CD14-positive monocyte (primary cell): ENCODE data around the gene CCDC54. TPM values are rescaled to one million over a fixed set of nuclear protein-coding genes. Genes with fewer than 3 reads are reported as not detected.

Experiments used
- DNase-seq, 3 donors: peaks; one replicate each; pipeline ENCODE4 v3.0.0-alpha.2; 2011 to 2022
- H2AFZ ChIP-seq: 2 replicates; pipeline ENCODE4 v1.6.0; 2012; ENCODE audit warnings: mild to moderate bottlenecking, low read depth, low read length, inconsistent platforms; ENCODE audit not compliant: insufficient read depth, poor library complexity, severe bottlenecking
- H3K27ac ChIP-seq, 2 donors: 1 replicate in 1 of 2; 2 replicates in 1 of 2; pipeline ENCODE4 v1.5.1; 2012 to 2013; ENCODE audit warnings: low read length in 2 of 2, control low read depth in 1 of 2, inconsistent platforms in 1 of 2, low read depth in 1 of 2, mild to moderate bottlenecking in 1 of 2
- H3K27me3 ChIP-seq, 2 donors: one replicate each; pipeline versions ENCODE4 v1.6.0 to v1.6.1; 2011 to 2013; ENCODE audit warnings: low read length in 2 of 2; ENCODE audit not compliant: control insufficient read depth in 2 of 2, insufficient read depth in 2 of 2
- H3K36me3 ChIP-seq, 2 donors: replicated peaks in 1 of 2; 1 replicate in 1 of 2; 2 replicates in 1 of 2; pipeline versions ENCODE4 v1.5.1 to v1.6.1; 2012 to 2013; ENCODE audit warnings: low read length in 2 of 2, control low read depth in 1 of 2, inconsistent platforms in 1 of 2, mild to moderate bottlenecking in 1 of 2; ENCODE audit not compliant: insufficient read depth in 2 of 2, control insufficient read depth in 1 of 2
- H3K4me1 ChIP-seq, 2 donors: 1 replicate in 1 of 2; 2 replicates in 1 of 2; pipeline versions ENCODE4 v1.5.1 to v1.6.1; 2012 to 2013; ENCODE audit warnings: low read length in 2 of 2, control low read depth in 1 of 2, inconsistent platforms in 1 of 2, mild to moderate bottlenecking in 1 of 2, moderate library complexity in 1 of 2; ENCODE audit not compliant: insufficient read depth in 2 of 2, control insufficient read depth in 1 of 2
- H3K4me2 ChIP-seq: replicated peaks from 2 replicates; pipeline ENCODE3; 2012; ENCODE audit warnings: low read length, moderate library complexity, mild to moderate bottlenecking; ENCODE audit not compliant: poor library complexity, severe bottlenecking; ENCODE audit errors: extremely low read depth
- H3K4me3 ChIP-seq, 3 experiments: fragments of 200-600 bp in 1 of 3; sonication (generic) in 1 of 3; replicated peaks in 1 of 3; 1 replicate in 2 of 3; 2 replicates in 1 of 3; pipeline ENCODE4 v1.5.1; 2011 to 2013; ENCODE audit warnings: low read length in 3 of 3, mild to moderate bottlenecking in 3 of 3, control low read depth in 2 of 3, low read depth in 2 of 3, inconsistent platforms in 1 of 3, moderate library complexity in 1 of 3
- H3K79me2 ChIP-seq: 2 replicates; pipeline ENCODE4 v1.6.0; 2012; ENCODE audit warnings: mild to moderate bottlenecking, control low read depth, inconsistent platforms, low read length, moderate library complexity; ENCODE audit not compliant: insufficient read depth
- H3K9ac ChIP-seq: 2 replicates; pipeline ENCODE4 v1.6.0; 2017; ENCODE audit warnings: low read length, mild to moderate bottlenecking; ENCODE audit not compliant: insufficient read depth, poor library complexity, severe bottlenecking
- H3K9me3 ChIP-seq, 2 donors: replicated peaks in 1 of 2; 1 replicate in 1 of 2; 2 replicates in 1 of 2; pipeline versions ENCODE4 v1.5.1 to v1.6.1; 2012 to 2013; ENCODE audit warnings: low read length in 2 of 2, control low read depth in 1 of 2; ENCODE audit not compliant: control insufficient read depth in 1 of 2, insufficient read depth in 1 of 2
- H4K20me1 ChIP-seq: 2 replicates; pipeline ENCODE4 v1.6.0; 2012; ENCODE audit warnings: mild to moderate bottlenecking, low read length, control low read depth, moderate library complexity; ENCODE audit not compliant: insufficient read depth
- H3K27ac Mint-ChIP-seq, 7 donors: one replicate each; pipeline ENCODE4 v1.8.0; 2020; ENCODE audit warnings: mild to moderate bottlenecking in 7 of 7, mixed read lengths in 7 of 7, moderate library complexity in 6 of 7, inconsistent platforms in 2 of 7
- H3K27me3 Mint-ChIP-seq, 3 donors: one replicate each; pipeline ENCODE4 v1.8.0; 2021 to 2022; ENCODE audit warnings: low read depth in 3 of 3, mild to moderate bottlenecking in 3 of 3, mixed read lengths in 3 of 3, moderate library complexity in 3 of 3, inconsistent platforms in 1 of 3
- H3K36me3 Mint-ChIP-seq, 2 donors: one replicate each; pipeline ENCODE4 v1.8.0; 2020; ENCODE audit warnings: mixed read lengths in 2 of 2, inconsistent platforms in 1 of 2, mild to moderate bottlenecking in 1 of 2
- H3K4me1 Mint-ChIP-seq: one replicate; pipeline ENCODE4 v1.8.0; 2020; ENCODE audit warnings: mild to moderate bottlenecking, mixed read lengths
- H3K4me3 Mint-ChIP-seq, 2 donors: one replicate each; pipeline ENCODE4 v1.8.0; 2020; ENCODE audit warnings: mild to moderate bottlenecking in 2 of 2, mixed read lengths in 2 of 2, moderate library complexity in 1 of 2
- H3K9me3 Mint-ChIP-seq, 7 donors: one replicate each; pipeline ENCODE4 v1.8.0; 2020 to 2022; ENCODE audit warnings: mixed read lengths in 7 of 7, mild to moderate bottlenecking in 6 of 7, moderate library complexity in 6 of 7, inconsistent platforms in 2 of 7
- WGBS: methylation state at CpG from one replicate; pipeline ENCODE4 v1.1.5; 2013; ENCODE audit warnings: missing lambda C conversion rate; ENCODE audit not compliant: insufficient coverage; 5-methylcytosine and 5-hydroxymethylcytosine counted together
- intact Hi-C, 2 donors: fragments of 100-400 bp; cut with micrococcal nuclease; formaldehyde crosslinking; loops; one replicate each; pipeline versions ENCODE4 v1.15.0 to v1.15.1; 2023
- polyA minus RNA-seq: library from RNA; depleted of rRNA, polyadenylated mRNA; stranded (reverse); fragments of >200 nt; gene quantifications from 2 replicates; pipeline ENCODE4 v1.2.3, GENCODE V29; 2012
- polyA plus RNA-seq, 3 donors: library from polyadenylated mRNA; depleted of rRNA in 1 of 3; unstranded in 2 of 3; stranded (reverse) in 1 of 3; fragments of 300-500 nt in 2 of 3; fragments of >200 nt in 1 of 3; fragmentation: Illumina TruSeq in 2 of 3; gene quantifications; 1 replicate in 2 of 3; 2 replicates in 1 of 3; pipeline ENCODE4 v1.2.3, GENCODE V29; 2012 to 2021
- total RNA-seq, 12 experiments: library from RNA in 1 of 12; stranded (reverse) in 1 of 12; fragments of 120-200 nt in 1 of 12; gene quantifications; one replicate each; pipeline ENCODE4 v1.2.4 and lab custom pipeline; 2013 to 2026; ENCODE audit warnings: mixed read lengths in 6 of 12, inconsistent platforms in 1 of 12
- TF ChIP-seq, protein P1 (sequence below): fragments of 200-600 bp; IDR thresholded peaks from one replicate; pipeline ENCODE4 v1.8.0; 2022; ENCODE audit warnings: antibody characterized with exemption, mild to moderate bottlenecking

Gene CCDC54
- not detected for total RNA-seq (2013)
- polyA plus RNA-seq (not detected), polyA minus RNA-seq (not detected in 2 replicates), total RNA-seq (lab: John Stamatoyannopoulos, UW) (0 to 0.46 (median 0) reads per million in 11 experiments)

DNA sequence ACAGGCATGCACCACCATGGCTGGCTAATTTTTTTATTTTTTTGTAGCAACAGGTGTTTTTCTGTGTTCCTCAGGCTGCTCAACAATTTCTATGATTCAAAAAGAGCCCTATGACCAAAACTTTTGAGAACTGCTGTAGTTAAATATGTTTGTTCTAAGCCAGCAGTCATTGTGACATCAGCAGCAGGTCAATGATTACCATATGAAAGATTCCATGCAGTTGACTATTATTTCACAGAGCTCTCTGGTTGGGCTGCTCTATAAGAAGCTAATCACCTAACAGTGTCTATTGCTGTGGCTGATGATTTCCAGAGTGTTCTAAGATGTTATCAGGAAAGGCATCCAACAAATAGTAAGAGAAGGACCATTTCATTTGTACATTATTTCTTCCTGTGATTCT, at the start of gene CCDC54:
Gene CCDC54, plus strand, starts transcription at position 289 of the 400 bp plus-strand sequence. CDS start 149 bp downstream, outside the sequence.
- H3K9ac ChIP-seq, result no peak within 1 kb of the TSS
- no peaks in the 10 kb centered on the region for H4K20me1 ChIP-seq
- no peak within 1 kb of the TSS for H3K27ac Mint-ChIP-seq
- no peaks in the 10 kb centered on the region for H3K4me1 Mint-ChIP-seq
- no peaks in the 10 kb centered on the region for H3K36me3 Mint-ChIP-seq
- H3K27me3 ChIP-seq, result no peaks in the 10 kb centered on the region
- no peak within 1 kb of the TSS for H3K4me3 Mint-ChIP-seq
- H2AFZ ChIP-seq, result no peak within 1 kb of the TSS
- H3K4me2 ChIP-seq, result no peak within 1 kb of the TSS
- H3K9me3 ChIP-seq, result no peaks in the 10 kb centered on the region
- no peaks in the 10 kb centered on the region for H3K36me3 ChIP-seq
- H3K27me3 Mint-ChIP-seq, result peaks cover 0 to 3% (median 0%) of the 10 kb centered on the region in 3 donors
- peaks cover 0 to 2% (median 0%) of the 10 kb centered on the region in 7 donors for H3K9me3 Mint-ChIP-seq
- no peak within 1 kb of the TSS for H3K27ac ChIP-seq
- TF ChIP-seq, protein P1, sequence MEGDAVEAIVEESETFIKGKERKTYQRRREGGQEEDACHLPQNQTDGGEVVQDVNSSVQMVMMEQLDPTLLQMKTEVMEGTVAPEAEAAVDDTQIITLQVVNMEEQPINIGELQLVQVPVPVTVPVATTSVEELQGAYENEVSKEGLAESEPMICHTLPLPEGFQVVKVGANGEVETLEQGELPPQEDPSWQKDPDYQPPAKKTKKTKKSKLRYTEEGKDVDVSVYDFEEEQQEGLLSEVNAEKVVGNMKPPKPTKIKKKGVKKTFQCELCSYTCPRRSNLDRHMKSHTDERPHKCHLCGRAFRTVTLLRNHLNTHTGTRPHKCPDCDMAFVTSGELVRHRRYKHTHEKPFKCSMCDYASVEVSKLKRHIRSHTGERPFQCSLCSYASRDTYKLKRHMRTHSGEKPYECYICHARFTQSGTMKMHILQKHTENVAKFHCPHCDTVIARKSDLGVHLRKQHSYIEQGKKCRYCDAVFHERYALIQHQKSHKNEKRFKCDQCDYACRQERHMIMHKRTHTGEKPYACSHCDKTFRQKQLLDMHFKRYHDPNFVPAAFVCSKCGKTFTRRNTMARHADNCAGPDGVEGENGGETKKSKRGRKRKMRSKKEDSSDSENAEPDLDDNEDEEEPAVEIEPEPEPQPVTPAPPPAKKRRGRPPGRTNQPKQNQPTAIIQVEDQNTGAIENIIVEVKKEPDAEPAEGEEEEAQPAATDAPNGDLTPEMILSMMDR, result no peak
- no peaks in the 10 kb centered on the region for H3K79me2 ChIP-seq
- H3K4me1 ChIP-seq, result no peaks in the 10 kb centered on the region
- no peak within 1 kb of the TSS for H3K4me3 ChIP-seq
- intact Hi-C loops, result no loop called here
- no peak for DNase-seq

DNA sequence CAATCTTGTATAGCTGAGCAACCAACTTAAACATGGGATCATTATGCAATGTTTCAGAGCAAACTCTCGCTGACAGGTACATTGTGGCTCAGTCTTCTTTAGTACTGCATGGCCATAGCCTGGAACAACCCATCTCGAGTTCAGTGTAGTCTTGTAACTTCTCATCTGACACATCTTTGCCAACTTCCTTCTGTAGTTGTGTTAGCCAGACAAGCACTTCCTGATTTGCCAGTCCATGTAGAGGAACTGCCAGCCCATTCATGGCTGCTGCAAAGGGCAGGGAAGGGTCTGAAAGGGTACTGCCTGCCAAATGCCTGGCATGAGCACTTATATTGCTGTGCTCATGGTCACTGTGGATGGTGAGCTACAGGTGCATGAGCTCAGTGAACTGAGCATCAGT, 49.2 kb upstream of the CCDC54 start:
- no peaks in the 10 kb centered on the region for H3K27me3 Mint-ChIP-seq
- Histone ChIP-seq H3K9ac (no peak overlapping the region), H2AFZ (no peak overlapping the region), H3K27me3 (no peaks in the 10 kb centered on the region), H3K27ac (no peak overlapping the region), H3K79me2 (no peaks in the 10 kb centered on the region), H3K9me3 (peaks cover 0 to 2% of the 10 kb centered on the region in 2 donors), H3K4me3 (no peak overlapping the region), H3K4me2 (no peak overlapping the region), H3K36me3 (no peaks in the 10 kb centered on the region), H4K20me1 (no peaks in the 10 kb centered on the region), H3K4me1 (no peaks in the 10 kb centered on the region)
- peak in 2 of 3 donors; percentile 8 to 10 for DNase-seq
- peaks cover 0 to 1% (median 0%) of the 10 kb centered on the region in 7 donors for H3K9me3 Mint-ChIP-seq
- H3K4me3 Mint-ChIP-seq, result no peak overlapping the region
- H3K27ac Mint-ChIP-seq, result no peak overlapping the region
- intact Hi-C loops, result no loop called here
- TF ChIP-seq, protein P1, result no peak
- 60% methylated on average over 2 of the region's 2 CpGs for WGBS
- peaks cover 3% of the 10 kb centered on the region for H3K4me1 Mint-ChIP-seq
- no peaks in the 10 kb centered on the region for H3K36me3 Mint-ChIP-seq
